Measurements from ENCODE around the gene RAB11FIP3. TPM values are rescaled to one million over a fixed set of nuclear protein-coding genes. Genes with fewer than 3 reads are reported as not detected.

The RAB11FIP3 gene
- total and polyA plus RNA-seq, 11 donors, result 19.3 to 39.9 (median 31.9) TPM

- TF ChIP-seq POLR2A (IDR thresholded peaks at IDR 0.05) (no peak), CTCF (IDR thresholded peaks at IDR 0.05) (no peak)
- ATAC-seq, result no peak
- no peak overlapping the region for H3K4me3 ChIP-seq
- 80 to 89% (median 87%) methylated on average over 14 of the region's 14 CpGs for WGBS, 4 donors
- no peak overlapping the region for H3K27ac ChIP-seq
- no peak for DNase-seq
- no peaks in the 10 kb centered on the region for H3K27me3 ChIP-seq
- intact Hi-C loops (cut with DNase I), result no loop called here
- no peaks in the 10 kb centered on the region for H3K9me3 ChIP-seq
- peaks cover 0 to 9% (median 0%) of the 10 kb centered on the region in 12 donors for H3K4me1 ChIP-seq
- no peaks in the 10 kb centered on the region for H3K36me3 ChIP-seq
These were observed 25.5 kb downstream of the RAB11FIP3 start for GRCh38 chr16:450785-451512.

- Histone ChIP-seq H3K4me3 (no peak overlapping the region), H3K4me1 (peaks cover 0 to 26% (median 16%) of the 10 kb centered on the region in 12 donors), H3K27ac (no peak overlapping the region), H3K9me3 (no peaks in the 10 kb centered on the region), H3K36me3 (no peaks in the 10 kb centered on the region), H3K27me3 (no peaks in the 10 kb centered on the region)
- intact Hi-C loops (cut with DNase I), result no loop called here
- WGBS, 4 donors, result 94 to 97% (median 95%) methylated on average over 13 of the region's 13 CpGs
- no peak for ATAC-seq
- TF ChIP-seq CTCF (IDR thresholded peaks at IDR 0.05), result no peak
- no peak for TF ChIP-seq POLR2A (IDR thresholded peaks at IDR 0.05)
- no peak for DNase-seq
These were observed 29.0 kb downstream of the RAB11FIP3 start for GRCh38 chr16:454397-454940.

- Histone ChIP-seq H3K36me3 (no peaks in the 10 kb centered on the region), H3K4me3 (no peak overlapping the region), H3K4me1 (peaks cover 0 to 22% (median 16%) of the 10 kb centered on the region in 12 donors), H3K27me3 (no peaks in the 10 kb centered on the region), H3K27ac (no peak overlapping the region), H3K9me3 (no peaks in the 10 kb centered on the region)
- ATAC-seq, result no peak
- intact Hi-C loops (cut with DNase I), result no loop called here
- WGBS, 4 donors, result 92 to 96% (median 95%) methylated on average over 12 of the region's 12 CpGs
- TF ChIP-seq POLR2A (IDR thresholded peaks at IDR 0.05) (no peak), CTCF (IDR thresholded peaks at IDR 0.05) (no peak)
- DNase-seq, result no peak
These were observed 30.0 kb downstream of the RAB11FIP3 start for GRCh38 chr16:455453-455852.

GRCh38 chr16:456891-457483 lies 31.5 kb downstream of the RAB11FIP3 start:
- 58 to 69% (median 64%) methylated on average over 11 of the region's 11 CpGs for WGBS, 4 donors
- Histone ChIP-seq H3K9me3 (no peaks in the 10 kb centered on the region), H3K36me3 (peaks cover 0 to 12% (median 6%) of the 10 kb centered on the region in 9 donors), H3K4me1 (peaks cover 0 to 18% (median 16%) of the 10 kb centered on the region in 12 donors), H3K4me3 (peak overlapping the region in 1 of 12 donors; percentile 43), H3K27me3 (no peaks in the 10 kb centered on the region), H3K27ac (peak overlapping the region in 10 of 12 donors; percentile 5 to 83 (median 64))
- peak; percentile 43 to 61 (median 54) for ATAC-seq
- TF ChIP-seq POLR2A (IDR thresholded peaks at IDR 0.05) (no peak), CTCF (IDR thresholded peaks at IDR 0.05) (no peak)
- intact Hi-C loops (cut with DNase I), result no loop called here
- DNase-seq, result no peak

Data from heart left ventricle (tissue), 16 donors.